Astrocyte of the spinal cord (primary cell): ENCODE measurements around the gene WDPCP.
"Not testable (repeated sequence)": the region's sequence is repeated elsewhere in the genome, so short reads cannot be mapped to it uniquely, and the experiment has no call there.

Experiments used
- DNase-seq: peaks from one replicate; pipeline ENCODE4 v3.0.0; 2011; ENCODE audit warnings: low read depth, low spot score
- H3K4me3 ChIP-seq: 2 replicates; pipeline ENCODE4 v1.5.1; 2011; ENCODE audit warnings: low read depth, mild to moderate bottlenecking, low read length, moderate library complexity
- in situ Hi-C: cut with HindIII; loops from 2 replicates; pipeline ENCODE4 v1.10.0; 2017; ENCODE audit warnings: low sequenced_read_pairs
- TF ChIP-seq, protein P1 (sequence below): IDR thresholded peaks from 2 replicates; pipeline ENCODE4 v1.5.1; 2012; ENCODE audit warnings: low read depth, mild to moderate bottlenecking, low read length, inconsistent platforms

WDPCP gene

DNA sequence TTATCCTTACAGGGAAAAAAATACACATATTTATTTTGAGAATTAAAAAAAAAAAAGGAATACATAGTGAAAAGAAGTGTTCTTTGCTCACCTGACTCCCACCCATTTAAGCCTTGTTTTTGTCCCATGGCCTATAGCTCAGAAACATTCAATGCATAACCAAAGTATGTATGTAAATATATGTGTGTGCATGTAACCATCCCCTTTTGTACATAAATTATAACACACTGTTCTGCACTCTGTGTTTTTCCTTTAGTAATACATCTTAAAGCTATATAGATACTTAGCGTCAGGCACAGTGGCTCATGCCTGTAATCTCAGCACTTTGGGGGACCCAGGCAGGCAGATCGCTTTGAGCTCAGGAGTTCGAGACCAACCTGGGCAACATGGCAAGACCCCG is 22.2 kb upstream of the WDPCP start:
- no peak for DNase-seq
- in situ Hi-C loops: no loop called here
- no peak overlapping the region for H3K4me3 ChIP-seq
- TF ChIP-seq, protein P1, sequence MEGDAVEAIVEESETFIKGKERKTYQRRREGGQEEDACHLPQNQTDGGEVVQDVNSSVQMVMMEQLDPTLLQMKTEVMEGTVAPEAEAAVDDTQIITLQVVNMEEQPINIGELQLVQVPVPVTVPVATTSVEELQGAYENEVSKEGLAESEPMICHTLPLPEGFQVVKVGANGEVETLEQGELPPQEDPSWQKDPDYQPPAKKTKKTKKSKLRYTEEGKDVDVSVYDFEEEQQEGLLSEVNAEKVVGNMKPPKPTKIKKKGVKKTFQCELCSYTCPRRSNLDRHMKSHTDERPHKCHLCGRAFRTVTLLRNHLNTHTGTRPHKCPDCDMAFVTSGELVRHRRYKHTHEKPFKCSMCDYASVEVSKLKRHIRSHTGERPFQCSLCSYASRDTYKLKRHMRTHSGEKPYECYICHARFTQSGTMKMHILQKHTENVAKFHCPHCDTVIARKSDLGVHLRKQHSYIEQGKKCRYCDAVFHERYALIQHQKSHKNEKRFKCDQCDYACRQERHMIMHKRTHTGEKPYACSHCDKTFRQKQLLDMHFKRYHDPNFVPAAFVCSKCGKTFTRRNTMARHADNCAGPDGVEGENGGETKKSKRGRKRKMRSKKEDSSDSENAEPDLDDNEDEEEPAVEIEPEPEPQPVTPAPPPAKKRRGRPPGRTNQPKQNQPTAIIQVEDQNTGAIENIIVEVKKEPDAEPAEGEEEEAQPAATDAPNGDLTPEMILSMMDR: no peak

DNA sequence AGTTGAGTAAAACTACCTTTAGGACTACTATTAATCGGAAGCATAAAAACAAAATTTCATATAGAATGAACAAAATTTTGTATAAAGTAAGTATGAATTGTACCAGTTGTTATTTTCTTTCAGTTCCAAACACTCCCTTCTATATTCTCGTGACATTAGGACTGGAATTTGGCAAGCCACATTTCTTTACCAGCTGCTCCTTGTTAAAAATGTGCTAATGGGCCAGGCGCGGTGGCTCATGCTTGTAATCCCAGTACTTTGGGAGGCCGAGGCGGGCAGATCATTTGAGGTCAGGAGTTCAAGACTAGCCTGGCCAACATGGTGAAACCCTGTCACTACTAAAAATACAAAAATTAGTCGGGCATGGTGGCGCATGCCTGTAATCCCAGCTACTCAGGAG is 20.6 kb upstream of the WDPCP start:
- in situ Hi-C loops: not testable (repeated sequence)

DNA sequence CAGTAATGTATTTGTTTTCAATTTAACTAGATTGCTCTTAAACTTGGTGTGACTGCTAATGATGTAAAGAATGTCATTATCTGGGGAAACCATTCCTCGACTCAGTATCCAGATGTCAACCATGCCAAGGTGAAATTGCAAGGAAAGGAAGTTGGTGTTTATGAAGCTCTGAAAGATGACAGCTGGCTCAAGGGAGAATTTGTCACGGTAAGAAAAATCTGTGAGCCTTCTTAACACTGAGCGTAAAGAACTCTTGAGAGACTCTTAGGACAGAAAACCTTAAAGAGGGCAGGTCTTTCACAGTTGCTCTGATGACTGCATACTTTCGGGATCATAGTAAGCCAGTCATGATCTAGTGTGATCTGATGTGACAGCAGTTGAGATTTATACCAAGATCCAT is 16.4 kb upstream of the WDPCP start:
- TF ChIP-seq, protein P1: no peak
- no peak overlapping the region for H3K4me3 ChIP-seq
- DNase-seq: no peak
- in situ Hi-C loops: no loop called here

More for the DNA sequence above, 20.6 kb upstream of the WDPCP start:
- H3K4me3 ChIP-seq, DNase-seq: not testable (repeated sequence)

DNA sequence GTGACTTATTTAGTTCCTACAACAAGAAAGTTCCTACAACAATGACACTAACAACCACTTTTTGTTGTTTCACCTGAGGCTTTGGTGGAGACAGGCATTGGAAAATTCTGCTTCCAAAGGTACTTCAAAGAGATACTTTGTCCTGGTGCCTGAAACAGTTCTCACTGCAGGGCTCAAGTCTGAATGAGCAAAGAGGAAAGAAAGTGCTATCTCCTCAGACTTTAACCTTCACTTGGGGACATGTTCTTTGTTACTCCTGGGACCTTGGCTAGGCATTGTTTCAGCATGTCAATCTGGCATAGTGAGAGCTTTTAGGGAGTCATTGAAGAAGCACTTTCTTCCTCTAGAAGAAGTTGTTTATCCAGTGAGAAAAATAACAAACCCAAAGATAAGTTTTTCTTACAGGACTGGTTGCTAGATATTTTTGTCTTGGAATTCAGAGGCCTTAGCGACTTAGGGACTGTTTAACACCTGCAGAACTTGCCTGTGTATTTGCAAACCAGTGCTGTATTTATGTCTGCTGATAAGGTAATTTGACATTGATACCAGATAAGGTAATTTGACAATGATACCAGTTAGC is 12.7 kb upstream of the WDPCP start:
- TF ChIP-seq, protein P1: no peak
- DNase-seq: no peak
- no peak overlapping the region for H3K4me3 ChIP-seq
- in situ Hi-C loops: no loop called here

DNA sequence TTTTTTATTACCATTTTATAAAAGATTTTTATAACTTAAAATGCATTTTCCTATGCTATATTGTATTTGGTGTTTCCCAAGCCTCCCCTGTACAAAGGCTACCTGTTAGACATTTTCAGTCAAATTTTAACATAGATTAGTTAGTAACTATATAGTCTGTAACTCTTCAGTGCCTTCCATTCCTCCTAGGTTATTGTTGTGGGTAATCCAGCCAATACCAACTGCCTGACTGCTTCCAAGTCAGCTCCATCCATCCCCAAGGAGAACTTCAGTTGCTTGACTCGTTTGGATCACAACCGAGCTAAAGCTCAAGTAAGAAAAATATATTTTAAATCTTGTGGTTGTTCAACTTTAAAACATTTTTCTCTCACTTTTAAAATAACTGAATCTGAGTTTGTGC is 10.7 kb upstream of the WDPCP start:
- no peak for DNase-seq
- in situ Hi-C loops: no loop called here
- H3K4me3 ChIP-seq: no peak overlapping the region
- TF ChIP-seq, protein P1: no peak

DNA sequence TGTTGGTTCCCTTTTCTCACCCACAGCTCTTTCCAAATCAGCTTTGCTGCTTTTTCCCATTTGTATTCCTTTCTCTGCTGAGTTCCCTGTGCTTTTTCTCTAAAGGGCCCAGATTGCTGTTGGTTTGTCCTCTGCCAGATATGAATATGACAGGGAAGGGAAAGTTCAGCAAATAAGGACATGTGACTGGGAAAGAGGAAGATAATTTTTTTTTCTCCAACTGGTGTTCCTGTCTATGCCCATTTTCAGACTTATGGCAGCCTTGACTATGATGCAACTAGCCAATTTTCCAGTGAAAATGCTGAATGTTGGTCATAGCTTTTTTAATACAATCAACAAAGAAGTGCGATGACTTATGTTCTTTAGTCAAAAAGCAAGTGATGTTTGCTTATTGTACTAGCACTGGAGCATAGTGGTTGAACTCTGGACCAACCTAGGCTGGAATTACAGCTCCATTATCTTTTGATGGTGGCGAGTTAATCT is 8.2 kb upstream of the WDPCP start:
- no peak overlapping the region for H3K4me3 ChIP-seq
- DNase-seq: no peak
- TF ChIP-seq, protein P1: no peak
- in situ Hi-C loops: no loop called here

DNA sequence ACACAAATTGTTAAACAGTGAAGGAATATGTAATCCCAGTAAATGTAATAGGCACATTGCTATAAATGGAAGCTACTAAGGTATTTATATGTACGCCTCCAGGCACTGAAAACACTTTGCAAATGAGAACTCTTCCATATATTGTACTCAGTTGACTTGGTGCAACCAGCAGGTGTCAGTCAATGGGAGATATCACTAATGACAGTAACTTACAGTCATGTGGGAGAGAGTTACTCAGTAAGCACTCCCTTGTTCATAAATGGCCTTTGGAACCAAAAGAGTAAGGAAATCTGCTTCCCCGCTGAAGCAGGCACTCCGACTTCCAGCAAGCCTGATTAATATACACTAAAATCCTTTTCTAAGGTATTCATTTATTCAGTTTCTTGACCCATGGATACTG is 6.4 kb upstream of the WDPCP start:
- H3K4me3 ChIP-seq: no peak overlapping the region
- TF ChIP-seq, protein P1: no peak
- no peak for DNase-seq
- in situ Hi-C loops: no loop called here
